Body of pancreas (tissue), 4 donors: ENCODE data around the gene FBLN5.

Experiments
- CTCF ChIP-seq, 7 experiments: fragments of 450-650 bp in 4 of 7; fragments of 200-600 bp in 3 of 7; sonication (generic) in 3 of 7; IDR thresholded peaks; one replicate each; pipeline ENCODE4 v1.5.1; 2016 to 2019; ENCODE audit warnings: antibody characterized with exemption in 7 of 7
- POLR2A ChIP-seq, 3 donors: fragments of 450-650 bp; IDR thresholded peaks; one replicate each; pipeline ENCODE4 v1.6.1; 2016; ENCODE audit warnings: antibody characterized with exemption in 3 of 3, mild to moderate bottlenecking in 2 of 3

- TF ChIP-seq CTCF (IDR thresholded peaks at IDR 0.05) = no peak
- no peak for TF ChIP-seq POLR2A (IDR thresholded peaks at IDR 0.05)
These were observed 116.2 kb downstream of the FBLN5 start for GRCh38 chr14:91831337-91831736.
